SKM-1 (cell line): ENCODE measurements around the gene QRICH1.

ENCODE experiments used
- DNase-seq: peaks from one replicate; lab custom pipeline; 2025; ENCODE audit not compliant: unreplicated experiment; lab: John Stamatoyannopoulos, UW

The QRICH1 gene

DNA sequence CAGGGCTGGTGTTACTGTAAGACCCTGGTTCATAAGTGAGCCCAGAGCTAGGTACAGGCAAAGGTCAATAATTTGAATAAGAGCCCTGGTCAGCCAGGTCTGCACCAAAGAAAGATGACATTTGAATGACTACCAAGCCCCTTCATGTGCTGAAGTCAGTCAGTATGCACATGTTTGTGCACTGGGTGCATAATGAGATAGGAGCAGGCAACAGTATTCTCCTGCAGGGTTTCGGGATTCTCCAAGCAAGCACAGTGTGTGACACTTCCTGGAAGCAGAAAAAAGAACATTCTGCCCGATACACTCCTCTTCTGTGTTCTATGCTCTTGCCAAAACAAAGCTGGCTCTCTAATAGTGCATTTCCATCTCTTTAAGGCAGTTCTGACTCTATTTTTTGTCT is 59.2 kb downstream of the QRICH1 start:
- no peak for DNase-seq

DNA sequence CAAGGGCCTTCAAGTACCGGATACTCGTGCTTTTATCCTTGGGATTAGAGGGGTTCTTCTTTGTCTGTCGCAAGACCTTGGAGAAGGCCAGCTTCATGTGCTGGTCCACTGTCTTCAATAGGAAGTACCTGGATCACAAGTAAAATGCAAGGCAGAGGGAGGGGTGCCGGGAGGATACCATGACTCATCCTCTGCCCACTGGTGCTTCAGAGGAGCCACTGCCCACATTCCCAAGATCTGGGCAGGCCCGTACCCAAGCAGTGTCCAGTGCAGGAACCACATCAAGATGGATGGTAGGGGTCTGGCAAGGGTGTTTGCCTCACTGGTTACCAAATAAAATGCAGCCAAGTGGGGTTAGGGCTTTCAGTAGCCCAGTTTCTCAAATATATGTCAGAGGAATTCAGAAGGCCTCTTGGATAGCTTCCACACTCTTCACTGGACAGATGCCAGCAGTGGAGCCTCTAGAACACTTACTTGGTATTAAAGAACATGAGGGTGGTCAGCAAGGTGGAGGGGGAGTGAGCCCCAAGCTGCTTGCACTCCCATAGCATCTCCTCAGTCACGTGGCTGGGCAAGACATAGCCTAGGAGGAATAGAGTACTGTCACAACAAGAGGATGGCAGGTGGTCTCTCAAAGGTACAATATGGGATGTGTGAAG is 61.1 kb downstream of the QRICH1 start:
- DNase-seq = no peak

DNA sequence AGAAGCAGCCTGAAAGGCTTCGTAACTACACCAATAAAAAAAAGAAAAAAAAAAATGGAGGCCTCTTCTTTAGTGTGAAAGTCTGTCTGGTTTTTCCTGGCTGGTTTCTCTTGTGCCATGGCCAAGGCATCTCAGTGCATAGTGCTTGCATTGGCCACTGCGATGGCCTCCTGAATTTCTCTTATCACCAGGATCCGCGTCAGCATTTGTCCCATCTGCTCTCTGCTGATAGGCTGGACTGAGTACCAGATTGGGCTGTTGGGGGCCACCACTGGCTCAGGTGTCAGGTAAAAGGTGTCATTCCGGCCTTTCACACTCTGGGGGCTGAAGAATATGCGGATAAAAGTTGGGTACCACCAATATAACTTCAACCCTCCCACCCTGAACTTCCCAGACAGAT is 63.5 kb downstream of the QRICH1 start:
- no peak for DNase-seq

DNA sequence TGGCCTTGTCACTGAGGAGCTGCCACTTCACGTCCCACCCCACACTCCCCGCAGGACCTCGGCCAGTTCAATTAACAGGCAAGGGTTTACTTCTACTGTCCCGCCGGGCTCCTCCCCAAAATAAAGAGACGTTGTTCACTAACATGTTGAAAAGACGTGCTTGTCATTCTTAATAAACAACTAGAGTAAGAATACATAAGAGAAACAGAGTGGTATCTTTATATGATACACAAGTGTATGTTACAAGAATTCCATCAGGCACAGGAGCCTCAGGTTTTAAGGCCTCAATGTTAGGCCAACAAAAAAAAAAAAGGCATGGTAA is 64.3 kb downstream of the QRICH1 start:
- no peak for DNase-seq

DNA sequence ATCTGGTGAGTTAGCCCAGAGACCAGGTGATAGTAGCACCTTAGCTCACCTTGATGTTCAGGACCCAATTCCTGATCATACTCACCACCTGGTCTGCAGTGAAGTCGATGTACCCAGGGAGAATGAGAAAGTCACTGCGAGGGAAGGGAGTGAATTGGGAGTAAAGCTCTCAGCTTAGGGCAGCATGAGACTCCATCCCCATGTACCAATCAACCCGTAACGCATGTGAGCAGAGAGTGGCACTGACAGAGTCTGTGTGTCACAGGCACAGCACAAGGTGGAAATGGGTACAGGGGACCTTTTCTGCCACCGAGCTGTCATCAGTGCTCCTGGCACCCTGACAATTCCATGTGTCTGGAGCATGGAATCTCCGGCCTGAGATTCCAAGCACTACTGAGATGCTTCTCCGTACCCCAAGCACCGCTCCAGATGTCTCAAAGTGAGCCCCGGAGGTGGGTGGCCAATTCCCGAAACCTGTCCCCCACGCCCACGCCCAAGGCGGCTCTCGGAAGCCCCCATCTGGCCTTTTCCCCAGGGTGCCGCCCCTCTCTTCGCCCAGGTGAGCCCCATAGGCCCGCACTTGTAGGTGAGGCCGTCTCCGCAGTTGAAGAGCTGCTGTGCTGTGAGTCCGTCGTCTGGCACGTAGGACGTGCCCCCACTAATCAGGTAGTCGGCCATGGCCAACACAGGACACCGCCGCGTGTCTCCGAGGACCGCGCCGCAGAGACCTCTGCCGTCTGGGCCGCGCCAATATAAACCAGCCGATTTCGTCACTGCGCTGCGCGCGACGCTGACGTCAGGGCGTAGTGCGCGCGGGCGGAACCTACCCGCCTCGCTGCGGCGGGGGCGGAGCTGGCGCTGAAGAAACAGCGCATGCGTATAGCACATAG is 65.0 kb downstream of the QRICH1 start, which contains the start of gene IMPDH2:
Gene IMPDH2, minus strand, starts transcription at position 726 of the 890 bp plus-strand sequence. Its CDS starts 48 bp downstream, at position 678.
- peak; percentile 87 for DNase-seq

DNA sequence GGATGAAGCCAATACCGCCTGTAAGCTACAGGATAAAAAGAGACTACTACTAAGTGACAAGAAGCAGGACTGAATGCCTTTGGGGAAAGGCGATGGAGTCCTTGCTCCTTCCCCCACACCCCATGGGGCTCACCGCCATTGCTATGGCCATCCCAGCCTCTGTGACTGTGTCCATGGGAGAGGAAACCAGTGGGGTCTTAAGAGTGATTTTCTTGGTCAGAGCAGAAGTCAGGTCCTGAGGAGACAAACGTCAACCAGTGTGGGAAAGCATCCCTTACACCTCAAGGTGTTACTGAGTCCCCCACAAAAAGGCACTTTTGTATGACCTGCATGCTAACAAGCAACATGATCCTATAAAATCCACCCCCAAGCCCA is 65.6 kb downstream of the QRICH1 start:
- no peak for DNase-seq

DNA sequence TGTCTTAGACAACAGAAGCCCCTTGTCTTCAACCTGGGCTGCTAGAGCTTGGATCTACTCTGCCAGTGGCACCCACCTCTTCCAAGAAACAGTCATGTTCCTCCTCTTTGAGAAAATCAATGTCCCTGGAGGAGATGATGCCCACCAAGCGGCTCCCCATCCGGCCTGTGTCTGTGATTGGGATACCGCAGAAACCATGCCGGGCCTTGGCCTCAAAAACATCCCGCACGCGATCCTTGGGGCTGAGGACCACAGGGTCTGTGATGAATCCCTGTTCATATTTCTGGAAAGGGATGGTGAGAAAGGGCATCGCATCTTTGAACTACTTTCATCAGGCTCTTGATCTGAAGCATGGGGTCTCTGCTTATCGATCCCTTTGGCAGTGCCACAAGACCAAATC is 66.2 kb downstream of the QRICH1 start:
- no peak for DNase-seq

DNA sequence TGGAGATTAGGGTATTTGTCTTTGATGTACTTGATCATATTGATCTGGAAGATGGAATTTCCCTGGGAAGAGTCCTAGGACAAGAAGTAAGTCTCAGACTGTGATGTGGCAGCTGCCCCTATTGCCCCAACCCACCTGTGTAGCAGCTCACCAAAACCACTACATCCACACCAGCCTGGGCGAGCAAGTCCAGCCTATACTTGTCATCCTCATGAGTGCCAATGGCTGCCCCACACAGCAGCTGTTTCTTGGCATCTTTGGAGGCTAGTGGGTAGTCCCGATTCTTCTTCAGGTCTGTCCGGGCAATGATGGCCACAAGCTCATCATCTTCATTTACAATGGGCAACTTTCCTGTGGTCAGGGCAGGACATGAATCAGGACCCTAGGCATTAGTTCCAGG is 67.3 kb downstream of the QRICH1 start:
- no peak for DNase-seq

DNA sequence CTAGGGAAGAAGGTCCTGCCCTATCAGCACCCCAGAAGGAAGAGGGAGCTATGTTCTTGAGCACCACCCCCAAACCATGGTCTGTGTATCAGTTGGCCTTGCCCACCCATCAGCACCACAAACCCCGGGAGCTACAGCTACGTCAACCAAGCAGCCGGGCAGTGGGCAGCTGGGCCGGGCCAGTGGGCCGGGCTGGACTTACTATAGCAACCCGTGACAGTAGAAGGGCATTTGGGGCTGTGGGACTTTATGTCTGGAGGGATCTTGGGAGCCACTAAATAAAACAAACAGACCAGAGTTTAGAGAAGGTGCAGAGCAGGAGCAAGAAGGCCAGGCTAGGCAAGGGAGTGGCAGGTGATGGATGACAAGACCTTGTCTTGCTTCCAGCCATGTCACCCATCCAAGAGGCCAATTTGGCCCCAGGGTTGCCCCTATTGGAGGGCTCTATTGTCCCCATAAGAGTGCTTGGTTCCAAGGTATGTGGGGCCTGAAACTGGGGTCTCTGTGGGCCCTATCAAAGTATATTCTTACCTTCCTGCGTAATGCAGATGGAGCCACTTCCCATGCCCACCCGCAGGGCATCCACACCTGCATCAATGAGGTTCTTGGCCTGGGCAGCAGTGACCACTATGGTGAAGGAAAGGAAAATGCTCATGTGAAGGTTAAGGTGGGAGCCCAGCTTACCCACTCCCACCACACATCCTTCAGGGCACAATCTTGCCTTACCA is 67.9 kb downstream of the QRICH1 start:
- no peak for DNase-seq

DNA sequence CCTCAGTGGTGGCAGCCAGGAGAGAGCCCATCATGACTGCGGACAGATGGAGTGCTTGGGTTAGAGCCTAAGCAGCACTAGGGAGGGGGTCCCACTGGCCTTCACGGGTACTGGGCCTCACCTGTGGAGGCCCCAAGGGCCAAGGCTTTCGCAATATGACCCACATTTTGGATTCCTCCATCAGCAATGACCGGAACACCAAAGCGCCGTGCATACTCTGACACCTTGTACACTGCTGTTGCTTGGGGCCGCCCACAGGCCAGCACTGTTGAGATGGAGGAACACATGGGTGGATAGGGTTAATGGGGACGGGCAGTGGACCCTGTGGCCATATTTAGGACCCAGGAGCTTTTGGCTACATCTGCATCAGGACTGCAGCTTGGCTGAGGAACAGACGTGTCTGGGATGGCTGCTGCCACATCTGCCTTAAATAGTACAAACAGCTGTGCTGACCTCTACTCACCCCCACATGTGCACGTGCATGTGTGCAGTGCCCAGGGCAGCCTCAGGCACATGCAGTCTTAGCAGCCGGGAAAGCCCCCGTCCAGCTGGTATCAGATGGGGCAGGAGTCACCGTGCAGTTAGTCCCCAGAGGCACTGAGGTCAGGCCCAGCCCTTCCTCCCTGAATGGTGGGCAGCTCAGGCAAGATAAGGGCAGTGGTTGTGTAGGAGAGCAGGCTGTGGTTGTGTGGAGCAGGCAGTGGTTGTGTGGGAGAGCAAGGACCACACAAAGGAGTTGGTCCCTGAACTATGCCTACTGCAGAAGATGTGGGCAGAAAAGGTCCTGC is 68.7 kb downstream of the QRICH1 start:
- no peak for DNase-seq

DNA sequence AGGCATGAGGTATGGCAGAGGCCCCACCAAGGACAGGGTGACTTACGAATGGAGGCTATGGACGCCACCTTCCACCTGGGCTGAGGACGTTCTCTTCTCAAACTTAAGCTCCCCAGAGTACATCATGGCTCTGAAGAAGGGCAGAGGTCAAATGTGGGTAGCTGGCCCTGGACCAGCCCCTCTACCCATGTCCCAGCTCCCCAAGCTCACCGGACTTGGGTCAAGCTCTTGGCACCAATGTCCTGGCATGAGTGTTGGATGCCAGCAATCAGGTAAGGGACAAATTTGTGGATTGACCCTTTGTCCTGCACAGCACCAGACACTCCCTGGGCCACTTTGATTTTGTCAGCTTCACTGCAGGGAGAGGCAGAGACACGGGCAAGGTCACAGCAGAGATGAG is 69.4 kb downstream of the QRICH1 start:
- DNase-seq = no peak

DNA sequence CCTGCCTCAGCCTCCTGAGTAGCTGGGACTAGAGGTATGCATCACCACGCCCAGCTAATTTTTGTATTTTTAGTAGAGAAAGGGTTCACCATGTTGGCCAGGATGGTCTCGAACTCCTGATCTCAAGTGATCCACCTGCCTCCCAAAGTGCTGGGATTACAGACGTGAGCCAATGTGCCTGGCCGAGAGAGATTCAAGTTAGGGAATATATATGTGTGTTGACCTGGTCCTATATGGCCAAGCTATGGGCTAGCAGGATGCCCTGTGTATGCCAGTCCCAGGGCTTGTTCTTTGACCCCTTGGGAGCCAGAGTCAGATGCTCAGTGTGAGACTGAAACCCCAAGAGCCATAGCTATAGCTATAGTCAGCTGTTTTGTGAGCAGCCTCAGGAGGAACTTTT is 70.1 kb downstream of the QRICH1 start:
- DNase-seq = no peak

DNA sequence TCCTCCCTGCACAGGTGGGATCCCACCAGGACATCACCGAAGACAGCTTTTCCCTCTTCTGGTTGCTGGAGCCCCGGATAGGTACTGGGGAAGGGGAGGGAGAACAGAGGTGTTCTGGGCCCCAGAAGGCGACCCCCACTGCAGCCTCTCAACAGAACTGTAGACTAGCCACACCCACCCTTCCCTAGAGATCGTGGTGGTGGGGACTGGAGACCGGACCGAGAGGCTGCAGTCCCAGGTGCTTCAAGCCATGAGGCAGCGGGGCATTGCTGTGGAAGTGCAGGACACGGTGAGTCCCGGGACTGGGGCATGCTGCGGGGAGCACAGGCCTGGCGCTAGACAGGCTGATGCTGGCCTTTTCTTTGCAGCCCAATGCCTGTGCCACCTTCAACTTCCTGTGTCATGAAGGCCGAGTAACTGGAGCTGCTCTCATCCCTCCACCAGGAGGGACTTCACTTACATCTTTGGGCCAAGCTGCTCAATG is 71.1 kb downstream of the QRICH1 start:
- DNase-seq = no peak

DNA sequence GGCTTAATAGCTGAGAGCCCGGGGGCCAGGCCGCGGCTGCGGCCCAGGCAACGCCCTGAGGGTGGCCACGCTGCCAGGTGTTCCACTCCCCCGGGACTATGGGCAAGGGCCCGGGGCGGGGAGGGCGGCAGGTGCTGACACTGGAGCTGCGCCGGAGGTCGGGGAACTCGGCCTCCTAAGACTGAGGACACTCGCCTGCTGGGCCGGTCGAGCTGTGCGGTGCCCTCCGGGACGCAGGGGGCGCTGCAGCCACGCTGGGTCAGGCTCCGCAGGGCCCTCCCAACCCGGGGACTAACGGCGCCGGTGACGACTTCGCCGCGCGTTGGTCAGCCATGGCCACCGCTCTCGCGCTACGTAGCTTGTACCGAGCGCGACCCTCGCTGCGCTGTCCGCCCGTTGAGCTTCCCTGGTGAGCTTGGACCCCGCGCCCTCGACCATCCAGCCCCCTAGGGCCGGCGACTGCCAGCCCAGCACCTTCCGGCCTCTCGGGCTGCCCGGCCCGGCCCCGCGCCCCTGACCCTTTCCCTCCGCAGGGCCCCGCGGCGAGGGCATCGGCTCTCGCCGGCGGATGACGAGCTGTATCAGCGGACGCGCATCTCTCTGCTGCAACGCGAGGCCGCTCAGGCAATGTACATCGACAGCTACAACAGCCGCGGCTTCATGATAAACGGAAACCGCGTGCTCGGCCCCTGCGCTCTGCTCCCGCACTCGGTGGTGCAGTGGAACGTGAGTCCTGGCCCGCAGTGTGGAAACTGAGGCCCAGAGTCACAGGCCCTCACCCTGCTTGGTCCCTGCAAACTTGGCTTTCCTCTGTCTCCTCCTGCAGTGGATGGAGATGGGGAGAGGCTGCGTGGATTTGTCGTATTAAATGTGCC is 71.8 kb downstream of the QRICH1 start, which contains the start of gene NDUFAF3:
Gene NDUFAF3, plus strand, starts transcription at position 309 of the 875 bp plus-strand sequence. Its CDS starts 24 bp downstream, at position 333.
- peak; percentile 56 for DNase-seq

DNA sequence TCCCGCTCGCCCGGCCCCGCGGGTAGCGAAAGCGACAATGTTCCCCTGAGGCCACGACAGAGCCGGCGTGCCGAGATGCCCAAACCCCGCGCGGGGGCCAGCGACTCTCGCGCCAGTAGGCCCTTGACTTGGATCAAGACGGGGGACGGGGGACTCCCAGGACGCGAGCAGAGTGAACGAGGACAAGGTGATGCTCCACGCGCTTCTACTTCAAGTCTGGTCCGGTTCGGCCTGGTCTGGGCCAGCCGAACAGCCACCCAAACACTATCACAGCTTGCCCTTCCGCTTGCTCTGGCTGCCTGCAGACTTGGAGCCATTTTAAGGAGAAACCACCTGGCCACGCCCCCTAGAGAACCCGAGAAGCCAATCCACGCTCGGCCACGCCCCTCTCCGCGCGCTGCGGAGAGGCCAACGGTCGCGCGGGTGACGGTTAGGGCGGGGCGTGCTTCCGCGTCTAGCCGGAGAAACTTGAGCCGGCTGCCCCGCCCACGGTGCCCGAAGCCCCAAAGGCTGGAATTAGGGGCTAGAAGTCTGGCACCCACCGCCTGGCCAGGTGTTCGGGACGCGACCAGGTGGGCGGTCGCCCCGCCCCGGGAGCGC is 72.6 kb downstream of the QRICH1 start:
- DNase-seq = peak; percentile 93

DNA sequence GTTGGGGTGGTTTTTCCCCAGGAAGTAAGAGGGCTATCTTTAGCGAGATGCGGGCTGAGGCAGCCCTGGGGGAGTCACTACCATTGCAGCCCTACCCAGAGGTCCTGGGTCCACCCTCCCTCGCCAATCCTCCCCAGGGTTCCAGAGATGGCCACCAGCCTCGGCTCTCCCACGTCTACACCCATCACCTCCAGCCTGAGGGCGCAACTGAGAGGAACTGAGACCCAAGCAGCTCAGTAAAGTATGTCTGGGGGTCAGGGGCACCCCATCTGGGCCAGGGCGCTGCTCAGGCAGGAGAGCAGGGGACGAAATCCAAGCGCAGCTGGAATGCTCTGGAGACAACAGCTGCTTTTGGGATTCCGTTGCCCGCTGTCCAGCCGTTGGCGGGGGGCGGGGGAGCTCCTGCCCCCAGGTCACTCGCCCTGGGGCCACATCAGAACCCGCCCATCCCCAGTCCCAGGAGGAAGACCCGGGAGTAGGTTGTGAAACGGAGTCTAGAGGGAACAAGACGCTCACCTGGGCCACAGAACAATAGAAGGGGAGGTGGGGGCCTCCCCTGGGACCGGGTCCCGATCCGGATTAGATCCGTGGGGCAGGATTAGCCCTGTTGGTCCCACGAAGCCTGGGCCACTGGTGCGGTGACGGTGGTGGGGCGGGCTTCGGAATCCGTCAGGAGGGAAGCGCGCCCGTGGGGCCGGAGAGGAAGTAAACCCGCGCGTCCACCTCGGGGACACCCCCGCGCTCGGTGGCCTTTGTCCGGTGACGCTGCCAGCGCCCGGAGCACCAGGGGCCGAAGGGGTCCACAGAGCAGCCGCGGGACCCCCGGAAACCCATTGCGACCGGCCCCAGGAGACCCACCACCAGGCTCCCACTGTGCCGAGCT is 73.3 kb downstream of the QRICH1 start:
- peak; percentile 22 for DNase-seq

DNA sequence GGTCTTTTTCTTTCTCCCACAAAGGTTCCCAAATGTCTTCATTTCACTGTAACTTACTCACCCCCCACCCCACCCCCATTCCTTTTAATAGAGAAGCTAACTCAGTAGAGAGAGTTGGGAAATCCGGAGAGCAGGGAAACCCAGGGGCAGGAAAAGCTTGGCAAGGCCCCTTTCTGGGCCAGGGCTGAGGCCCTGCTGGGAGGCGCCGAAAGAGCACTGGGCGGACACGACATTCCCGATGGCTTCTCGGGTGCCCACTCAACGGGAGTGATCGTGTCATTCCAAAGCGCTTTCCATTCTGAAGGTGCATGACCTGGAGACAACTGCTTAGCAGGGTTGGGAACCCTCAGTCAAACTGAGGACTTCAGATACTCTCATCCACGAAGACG is 73.9 kb downstream of the QRICH1 start:
- no peak for DNase-seq

DNA sequence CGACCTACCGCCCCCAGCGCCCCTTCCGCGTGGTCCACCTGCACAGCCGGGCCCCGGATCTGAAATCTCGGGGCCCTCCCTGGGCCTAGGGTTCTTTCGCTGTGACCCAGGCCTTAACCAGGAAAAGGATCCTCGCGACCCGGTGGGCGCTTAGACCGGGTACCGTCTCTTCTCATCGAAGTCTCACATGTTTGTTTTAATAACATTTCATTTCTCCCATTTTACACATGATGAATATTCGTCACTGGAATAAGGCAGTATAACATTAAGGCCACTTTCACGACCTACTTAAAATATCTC is 75.2 kb downstream of the QRICH1 start:
- DNase-seq = no peak
